Skeletal muscle satellite cell (primary cell): Measurements from ENCODE around the gene HOXA5.

Experiments used
- H3K27me3 ChIP-seq: 2 replicates; pipeline ENCODE4 v1.7.0; 2013; ENCODE audit warnings: low read length; ENCODE audit not compliant: control insufficient read depth, insufficient read depth
- H3K36me3 ChIP-seq: 2 replicates; pipeline ENCODE4 v1.7.0; 2013; ENCODE audit warnings: mild to moderate bottlenecking, control low read depth, low read length; ENCODE audit not compliant: insufficient read depth
- H3K4me1 ChIP-seq: 2 replicates; pipeline ENCODE4 v1.7.0; 2013; ENCODE audit warnings: low read length; ENCODE audit not compliant: control insufficient read depth, insufficient read depth
- H3K4me2 ChIP-seq: 2 replicates; pipeline ENCODE4 v1.7.0; 2013; ENCODE audit warnings: mild to moderate bottlenecking, low read length
- H3K4me3 ChIP-seq: 2 replicates; pipeline ENCODE4 v1.7.0; 2013; ENCODE audit warnings: low read length
- H3K9ac ChIP-seq: 2 replicates; pipeline ENCODE4 v1.7.0; 2013; ENCODE audit warnings: mild to moderate bottlenecking, low read depth, low read length, moderate library complexity
- H3K9me3 ChIP-seq: replicated peaks from 2 replicates; pipeline ENCODE4 v1.7.0; 2013; ENCODE audit warnings: mild to moderate bottlenecking, control low read depth, low read length

HOXA5 gene

GRCh38 chr7:27099453-27100370 is 43.8 kb downstream of the HOXA5 start:
- peaks cover 32% of the 10 kb centered on the region for H3K36me3 ChIP-seq
- H3K4me3 ChIP-seq = no peak overlapping the region
- no peaks in the 10 kb centered on the region for H3K9me3 ChIP-seq
- H3K4me2 ChIP-seq = no peak overlapping the region
- no peaks in the 10 kb centered on the region for H3K27me3 ChIP-seq
- H3K4me1 ChIP-seq = peaks cover 25% of the 10 kb centered on the region
- H3K9ac ChIP-seq = no peak overlapping the region

- H3K36me3 ChIP-seq = peaks cover 32% of the 10 kb centered on the region
- peak overlapping the region; percentile 95 for H3K4me2 ChIP-seq
- H3K9me3 ChIP-seq = no peaks in the 10 kb centered on the region
- H3K4me1 ChIP-seq = peaks cover 31% of the 10 kb centered on the region
- peak overlapping the region; percentile 99 for H3K9ac ChIP-seq
- H3K27me3 ChIP-seq = no peaks in the 10 kb centered on the region
- H3K4me3 ChIP-seq = peak overlapping the region; percentile 99
Measured at GRCh38 chr7:27098578-27099451, 44.7 kb downstream of the HOXA5 start.

GRCh38 chr7:27097686-27098577 is 45.5 kb downstream of the HOXA5 start:
- H3K9ac ChIP-seq = peak overlapping the region; percentile 99
- peaks cover 32% of the 10 kb centered on the region for H3K36me3 ChIP-seq
- H3K4me3 ChIP-seq = peak overlapping the region; percentile 99
- H3K4me1 ChIP-seq = peaks cover 31% of the 10 kb centered on the region
- H3K27me3 ChIP-seq = no peaks in the 10 kb centered on the region
- H3K9me3 ChIP-seq = no peaks in the 10 kb centered on the region
- H3K4me2 ChIP-seq = peak overlapping the region; percentile 95

- peak overlapping the region; percentile 95 for H3K4me2 ChIP-seq
- H3K9ac ChIP-seq = peak overlapping the region; percentile 99
- H3K9me3 ChIP-seq = no peaks in the 10 kb centered on the region
- peaks cover 31% of the 10 kb centered on the region for H3K4me1 ChIP-seq
- H3K36me3 ChIP-seq = peaks cover 32% of the 10 kb centered on the region
- H3K4me3 ChIP-seq = peak overlapping the region; percentile 99
- H3K27me3 ChIP-seq = no peaks in the 10 kb centered on the region
Measured at GRCh38 chr7:27096768-27097514, 46.5 kb downstream of the HOXA5 start.

- no peaks in the 10 kb centered on the region for H3K27me3 ChIP-seq
- H3K4me3 ChIP-seq = peak within 1 kb of the TSS; percentile 99
- peaks cover 25% of the 10 kb centered on the region for H3K36me3 ChIP-seq
- peaks cover 31% of the 10 kb centered on the region for H3K4me1 ChIP-seq
- H3K9ac ChIP-seq = peak within 1 kb of the TSS; percentile 99
- no peaks in the 10 kb centered on the region for H3K9me3 ChIP-seq
- H3K4me2 ChIP-seq = peak within 1 kb of the TSS; percentile 95
Measured at GRCh38 chr7:27095897-27096767, 47.3 kb downstream of the HOXA5 start, which contains the start of gene HOXA1. HOXA1 (minus strand) TSS chr7:27096000; CDS start chr7:27095912, 88 bp downstream.

- Histone ChIP-seq H3K36me3 (peaks cover 16% of the 10 kb centered on the region), H3K9me3 (no peaks in the 10 kb centered on the region), H3K4me2 (peak overlapping the region; percentile 95), H3K4me1 (peaks cover 31% of the 10 kb centered on the region), H3K9ac (peak overlapping the region; percentile 71), H3K4me3 (peak overlapping the region; percentile 99), H3K27me3 (no peaks in the 10 kb centered on the region)
Measured at GRCh38 chr7:27095050-27095896, 48.2 kb downstream of the HOXA5 start.

GRCh38 chr7:27094304-27095049 is 49.0 kb downstream of the HOXA5 start:
- Histone ChIP-seq H3K27me3 (no peaks in the 10 kb centered on the region), H3K4me2 (peak overlapping the region; percentile 95), H3K9me3 (no peaks in the 10 kb centered on the region), H3K4me3 (peak overlapping the region; percentile 99), H3K9ac (no peak overlapping the region), H3K4me1 (peaks cover 31% of the 10 kb centered on the region), H3K36me3 (peaks cover 10% of the 10 kb centered on the region)

- Histone ChIP-seq H3K4me3 (no peak overlapping the region), H3K36me3 (no peaks in the 10 kb centered on the region), H3K4me2 (no peak overlapping the region), H3K4me1 (peaks cover 29% of the 10 kb centered on the region), H3K9ac (no peak overlapping the region), H3K27me3 (no peaks in the 10 kb centered on the region), H3K9me3 (no peaks in the 10 kb centered on the region)
Measured at GRCh38 chr7:27093184-27093895, 50.1 kb downstream of the HOXA5 start.
